ENCODE measurements around the gene TUBD1.
"Not testable (repeated sequence)": the region's sequence is repeated elsewhere in the genome, so short reads cannot be mapped to it uniquely, and the experiment has no call there.

Gene TUBD1

DNA sequence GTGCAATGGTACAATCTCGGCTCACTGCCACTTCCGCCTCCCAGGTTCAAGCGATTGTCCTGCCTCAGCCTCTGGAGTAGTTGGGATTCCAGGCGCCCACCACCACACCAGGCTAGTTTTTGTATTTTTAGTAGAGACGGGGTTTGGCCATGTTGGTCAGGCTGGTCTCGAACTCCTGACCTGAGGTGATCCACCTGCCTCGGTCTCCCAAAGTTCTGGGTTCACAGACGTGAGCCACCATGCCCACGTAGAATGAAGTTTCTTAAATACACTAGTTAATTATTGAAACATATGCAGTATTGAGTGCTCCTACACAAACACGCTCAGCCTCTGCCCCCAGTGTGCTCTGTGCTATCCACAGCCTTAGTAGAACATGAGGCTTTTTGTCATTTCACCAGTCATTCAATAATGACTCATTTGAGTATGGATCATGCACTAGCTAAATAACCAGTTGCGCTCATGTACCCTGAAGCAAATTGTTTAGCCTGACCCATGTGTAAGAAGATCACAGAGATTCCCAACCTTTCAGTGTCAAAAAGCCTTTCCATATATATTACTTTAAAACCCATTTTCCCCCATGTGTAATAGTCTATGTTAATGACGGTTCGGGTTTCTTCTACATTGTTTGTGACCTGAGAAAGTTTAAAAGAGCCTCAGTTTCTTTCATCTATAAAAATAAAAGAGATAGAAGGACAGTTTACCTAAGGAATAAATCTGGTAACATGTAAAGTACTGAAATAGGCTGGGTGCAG, 49.7 kb downstream of the TUBD1 start:
- peak; percentile 89 for DNase-seq

- DNase-seq = peak; percentile 48
Measured at GRCh38 chr17:59841882-59842263, 50.9 kb downstream of the TUBD1 start.

DNA sequence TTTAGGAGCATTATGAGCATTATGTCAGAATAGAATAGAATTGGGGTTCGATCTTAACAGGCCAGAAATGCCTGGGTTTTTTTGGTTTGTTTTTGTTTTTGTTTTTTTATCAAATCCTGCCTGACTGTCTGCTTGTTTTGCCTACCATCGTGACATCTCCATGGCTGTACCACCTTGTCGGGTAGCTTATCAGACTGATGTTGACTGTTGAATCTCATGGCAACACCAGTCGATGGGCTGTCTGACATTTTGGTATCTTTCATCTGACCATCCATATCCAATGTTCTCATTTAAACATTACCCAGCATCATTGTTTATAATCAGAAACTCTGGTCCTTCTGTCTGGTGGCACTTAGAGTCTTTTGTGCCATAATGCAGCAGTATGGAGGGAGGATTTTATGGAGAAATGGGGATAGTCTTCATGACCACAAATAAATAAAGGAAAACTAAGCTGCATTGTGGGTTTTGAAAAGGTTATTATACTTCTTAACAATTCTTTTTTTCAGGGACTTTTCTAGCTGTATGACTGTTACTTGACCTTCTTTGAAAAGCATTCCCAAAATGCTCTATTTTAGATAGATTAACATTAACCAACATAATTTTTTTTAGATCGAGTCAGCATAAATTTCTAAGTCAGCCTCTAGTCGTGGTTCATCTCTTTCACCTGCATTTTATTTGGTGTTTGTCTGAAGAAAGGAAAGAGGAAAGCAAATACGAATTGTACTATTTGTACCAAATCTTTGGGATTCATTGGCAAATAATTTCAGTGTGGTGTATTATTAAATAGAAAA, 51.5 kb downstream of the TUBD1 start:
- DNase-seq = peak; percentile 54

GRCh38 chr17:59840329-59841090, 52.2 kb downstream of the TUBD1 start:
- peak; percentile 48 for DNase-seq

GRCh38 chr17:59839651-59840328, 53.0 kb downstream of the TUBD1 start:
- peak; percentile 55 for DNase-seq

DNA sequence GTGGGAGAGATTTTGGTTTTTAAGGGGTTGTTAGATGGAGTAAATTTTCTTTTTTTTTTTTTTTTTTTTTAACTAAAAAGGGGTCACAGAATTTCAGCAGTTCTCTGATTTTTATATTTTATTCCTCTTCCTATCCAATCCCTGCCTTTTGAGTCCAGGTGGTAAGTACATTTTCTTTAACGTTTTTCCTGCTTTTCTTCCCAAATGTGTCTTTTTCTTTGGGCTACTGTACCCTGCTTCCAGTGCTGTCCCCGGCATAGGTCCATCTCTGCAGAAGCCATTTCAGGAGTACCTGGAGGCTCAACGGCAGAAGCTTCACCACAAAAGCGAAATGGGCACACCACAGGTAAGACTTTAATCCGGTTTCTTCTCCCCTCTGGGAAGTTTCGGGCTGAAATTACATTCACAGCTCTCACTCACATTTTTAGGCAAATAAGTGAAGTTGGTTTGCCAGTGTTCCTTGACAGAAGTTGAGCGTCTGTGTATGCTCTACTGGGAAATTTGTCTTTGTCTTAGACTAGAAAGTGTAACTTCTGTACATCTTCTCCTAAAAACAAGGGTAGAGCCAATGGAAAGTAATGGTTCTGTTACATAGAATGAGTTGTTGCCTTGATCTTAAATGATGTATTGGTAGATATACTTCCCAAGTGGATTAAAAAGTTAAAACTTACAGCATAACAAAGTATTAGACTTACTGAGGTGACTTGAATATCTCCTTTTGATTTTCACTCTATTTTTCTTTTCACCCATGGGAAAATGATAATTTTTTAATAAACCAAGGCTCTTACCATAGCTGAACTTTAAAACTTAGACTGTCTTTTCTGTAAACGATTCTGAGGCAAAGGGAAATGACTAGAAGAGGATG, 54.5 kb downstream of the TUBD1 start:
- DNase-seq = peak; percentile 61

- peak; percentile 98 for DNase-seq
Measured at GRCh38 chr17:59837308-59838051, 55.3 kb downstream of the TUBD1 start.

- no peak for DNase-seq
Measured at GRCh38 chr17:59832883-59833379, 59.8 kb downstream of the TUBD1 start.

DNA sequence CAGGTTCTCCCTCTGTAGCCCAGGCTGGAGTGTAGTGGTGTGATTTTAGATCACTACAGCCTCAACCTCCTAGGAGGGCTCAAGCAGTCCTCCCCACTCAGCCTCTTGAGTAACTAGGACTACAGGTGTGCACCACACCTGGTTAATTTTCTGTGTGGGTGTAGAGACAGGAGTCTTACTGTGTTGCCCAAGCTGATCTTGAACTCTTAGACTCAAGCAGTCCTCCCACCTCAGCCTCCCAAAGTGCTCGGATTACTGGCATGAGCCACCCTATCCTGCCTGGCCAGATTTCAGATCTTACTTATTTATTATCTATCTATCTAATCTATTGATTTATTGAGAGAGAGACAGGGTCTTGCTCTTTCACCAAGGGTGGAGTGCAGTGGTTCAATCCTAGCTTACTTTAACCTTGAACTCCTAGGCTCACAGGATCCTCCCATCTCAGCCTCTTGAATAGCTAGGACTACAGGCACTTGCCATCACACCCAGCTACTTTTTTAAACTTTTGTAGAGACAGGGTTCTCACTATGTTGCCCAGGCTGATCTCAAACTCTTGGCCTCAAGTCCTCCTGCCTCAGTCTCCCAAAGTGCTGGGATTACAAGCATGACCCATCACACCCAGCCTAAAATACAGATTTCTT, 61.8 kb downstream of the TUBD1 start:
- no peak for DNase-seq

- DNase-seq = no peak
Measured at GRCh38 chr17:59830007-59830630, 62.6 kb downstream of the TUBD1 start.

- DNase-seq = peak; percentile 76
Measured at GRCh38 chr17:59829217-59830006, 63.3 kb downstream of the TUBD1 start.

DNA sequence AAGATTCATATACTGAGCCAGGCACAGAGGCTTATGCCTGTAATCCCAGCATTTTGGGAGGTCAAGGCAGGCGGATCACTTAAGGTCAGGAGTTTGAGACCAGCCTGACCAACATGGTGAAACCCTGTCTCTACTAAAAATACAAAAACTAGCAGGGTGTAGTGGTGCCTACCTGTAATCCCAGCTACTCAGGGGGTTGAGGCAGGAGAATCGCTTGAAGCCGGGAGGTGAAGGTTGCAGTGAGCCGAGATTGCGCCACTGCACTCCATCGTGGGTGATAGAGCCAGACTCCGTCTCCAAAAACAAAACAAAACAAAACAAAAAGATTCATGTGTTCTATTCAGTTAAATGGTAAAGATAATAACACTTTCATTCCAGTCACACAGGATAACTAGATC, 63.9 kb downstream of the TUBD1 start:
- not testable (repeated sequence) for DNase-seq

GRCh38 chr17:59828478-59828760, 64.3 kb downstream of the TUBD1 start:
- DNase-seq = no peak

DNA sequence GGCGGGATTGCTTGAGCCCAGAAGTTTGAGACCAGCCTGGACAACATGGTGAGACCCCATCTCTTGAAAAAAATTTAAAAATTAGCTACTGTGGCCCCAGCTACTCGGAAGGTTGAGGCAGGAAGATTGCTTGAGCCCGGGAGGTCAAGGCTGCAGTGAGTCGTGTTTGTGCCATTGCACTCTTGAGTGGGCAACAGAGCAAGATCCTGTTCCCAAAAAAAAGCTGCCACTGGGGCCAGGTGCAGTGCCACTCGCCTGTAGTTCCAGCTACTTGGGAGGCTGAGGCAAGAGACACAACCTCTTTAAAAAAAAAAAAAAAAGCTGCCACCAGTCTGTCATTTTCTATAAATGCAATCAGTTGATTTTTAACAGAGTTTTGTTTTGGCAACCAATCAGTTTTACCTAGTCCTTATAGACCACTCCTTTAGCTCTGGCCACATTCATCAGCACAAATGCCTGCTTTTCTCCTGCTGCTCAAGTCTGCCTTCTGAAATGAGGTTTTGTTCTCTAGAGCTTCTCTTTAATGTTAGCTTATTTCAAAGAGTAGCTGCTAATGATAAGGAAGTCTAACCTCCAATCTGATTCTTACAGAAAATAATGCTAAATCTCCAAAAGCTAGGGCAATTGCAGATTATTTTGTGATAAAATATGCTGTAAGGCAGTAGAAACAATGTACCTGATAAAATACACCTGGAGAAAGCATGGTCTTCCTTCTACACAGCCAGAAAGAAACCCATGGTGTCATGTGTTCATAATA, 64.8 kb downstream of the TUBD1 start:
- DNase-seq = no peak

DNA sequence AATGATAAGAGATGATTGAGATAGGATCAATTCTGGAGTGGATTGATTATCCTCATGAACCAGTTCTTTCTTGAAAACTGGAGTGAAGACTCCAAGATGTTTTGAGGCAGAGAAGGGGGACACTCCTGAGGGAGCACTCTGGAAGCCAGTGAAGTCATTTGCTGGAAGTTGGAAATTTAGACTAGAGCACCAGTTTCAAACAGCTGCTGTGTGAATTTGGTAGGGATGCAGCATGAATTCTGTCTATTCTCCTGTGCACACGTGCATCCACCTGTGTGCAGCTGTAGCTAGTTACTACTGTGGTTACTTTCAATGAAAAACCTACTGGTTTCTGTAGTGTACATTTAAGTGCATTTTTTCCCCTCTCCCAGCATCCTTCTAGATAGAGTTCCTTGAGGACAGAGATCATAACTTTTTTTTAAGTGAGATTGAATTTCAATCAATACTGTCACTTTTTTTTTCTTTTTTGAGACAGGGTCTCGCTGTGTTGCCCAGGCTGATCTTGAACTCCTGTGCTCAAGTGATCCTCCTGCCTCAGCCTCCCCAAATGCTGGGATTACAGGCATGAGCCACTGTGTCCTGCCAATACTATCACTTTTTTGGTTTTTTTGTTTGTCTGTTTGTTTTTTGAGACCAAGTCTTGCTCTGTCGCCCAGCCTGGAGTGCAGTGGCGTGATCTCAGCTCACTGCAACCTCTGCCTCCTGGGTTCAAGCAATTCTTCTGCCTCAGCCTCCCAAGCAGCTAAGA, 65.9 kb downstream of the TUBD1 start:
- DNase-seq = no peak

GRCh38 chr17:59825533-59826322, 67.0 kb downstream of the TUBD1 start:
- no peak for DNase-seq

- DNase-seq = no peak
Measured at GRCh38 chr17:59815965-59816364, 76.8 kb downstream of the TUBD1 start.

Data from DMS53 (cell line).